DMS114 treated with DMSO at 0.1 percent for 48 hours (cell line): ENCODE measurements around the gene GNG4.
"Not testable (repeated sequence)": the region's sequence is repeated elsewhere in the genome, so short reads cannot be mapped to it uniquely, and the experiment has no call there.

Experiments
- DNase-seq: peaks from one replicate; lab custom pipeline; 2025; ENCODE audit not compliant: unreplicated experiment; lab: John Stamatoyannopoulos, UW

The GNG4 gene

GRCh38 chr1:235650341-235651169 lies 971 bp upstream of the GNG4 start:
- DNase-seq, result no peak

GRCh38 chr1:235648954-235649367 lies 623 bp downstream of the GNG4 start:
- DNase-seq, result no peak

- no peak for DNase-seq
Measured at GRCh38 chr1:235648407-235648907, 1.1 kb downstream of the GNG4 start.

DNA sequence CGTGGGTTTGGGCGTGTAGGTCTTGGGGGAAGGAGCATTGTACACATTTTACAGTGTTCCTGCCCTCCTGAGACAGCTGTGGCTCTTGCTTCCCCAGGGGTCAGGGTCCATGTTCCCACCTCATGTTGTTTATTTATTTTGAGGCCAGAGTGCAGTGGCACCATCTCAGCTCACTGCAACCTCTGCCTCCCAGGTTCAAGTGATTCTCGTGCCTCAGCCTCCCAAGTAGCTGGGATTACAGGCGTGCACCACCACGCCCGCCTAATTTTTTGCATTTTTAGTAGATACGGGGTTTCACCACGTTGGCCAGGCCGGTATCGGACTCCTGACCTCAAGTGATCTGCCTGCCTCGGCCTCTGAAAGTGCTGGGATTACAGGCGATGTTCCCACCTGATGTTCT lies 2.0 kb downstream of the GNG4 start:
- not testable (repeated sequence) for DNase-seq

DNA sequence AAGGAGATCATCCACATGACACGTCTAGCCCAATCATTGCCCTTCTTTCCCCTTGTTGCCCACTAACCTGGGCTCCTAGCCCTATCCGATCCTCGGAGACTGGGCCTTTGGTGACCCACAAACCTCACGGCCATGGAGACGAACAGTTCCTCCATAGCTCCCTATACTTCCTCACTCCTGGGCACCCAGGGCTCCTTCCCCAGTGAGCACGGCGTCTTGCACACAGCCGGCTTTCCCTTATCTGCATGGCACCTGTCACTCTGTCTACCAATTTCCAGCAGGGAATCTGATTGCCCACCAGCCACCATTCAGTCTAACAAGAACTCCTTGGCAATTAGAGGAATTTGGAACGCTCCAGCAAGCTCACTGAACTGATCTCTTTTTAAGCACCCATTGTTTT lies 3.1 kb downstream of the GNG4 start:
- no peak for DNase-seq

- no peak for DNase-seq
Measured at GRCh38 chr1:235644693-235645305, 4.8 kb downstream of the GNG4 start.

GRCh38 chr1:235643837-235644692 lies 5.5 kb downstream of the GNG4 start:
- DNase-seq, result no peak

- DNase-seq, result no peak
Measured at GRCh38 chr1:235642943-235643371, 6.6 kb downstream of the GNG4 start.

DNA sequence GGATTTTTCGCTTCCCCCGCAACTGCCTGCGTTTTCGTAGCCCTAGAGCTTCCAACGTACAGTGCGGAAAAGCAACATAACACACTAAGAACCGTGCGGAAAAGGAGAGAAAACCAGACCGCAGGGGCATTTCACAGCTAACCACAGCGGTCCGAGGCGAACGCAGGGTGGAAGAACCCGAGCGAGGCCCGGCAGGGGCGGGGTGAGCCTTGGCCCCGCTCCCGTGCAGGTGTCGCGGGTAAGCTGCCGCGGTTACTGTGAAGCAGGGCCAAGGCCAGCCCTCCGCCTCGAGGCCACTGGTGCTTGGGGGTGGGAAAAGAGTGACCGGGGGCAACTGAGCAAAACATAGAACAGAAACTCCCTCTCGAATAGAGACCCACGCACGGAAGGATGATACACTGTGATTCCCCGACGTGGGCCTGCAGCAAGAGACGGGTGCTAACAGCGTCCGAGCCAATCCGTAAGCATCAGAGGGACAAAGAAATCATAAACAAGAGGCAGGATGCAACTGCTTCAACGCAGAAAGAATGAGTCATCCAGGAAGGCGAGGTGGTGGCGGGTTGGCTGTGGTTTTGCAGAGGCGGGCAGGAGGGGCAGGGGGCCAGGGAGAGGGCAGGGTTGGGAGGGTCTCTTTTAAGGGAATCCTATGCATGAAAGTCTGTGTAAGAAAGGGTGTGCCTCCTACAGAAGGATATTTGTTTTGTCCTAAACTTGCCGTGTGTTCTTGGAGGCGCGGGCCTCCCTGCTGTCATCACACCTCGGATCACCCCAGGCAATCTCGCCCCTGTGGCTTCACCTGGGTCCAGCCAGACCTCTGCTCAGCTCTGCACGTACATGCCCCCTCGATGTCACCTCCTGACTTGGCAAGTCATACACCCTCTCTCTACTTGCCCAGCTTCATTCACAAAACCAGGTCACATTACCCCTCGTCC lies 7.3 kb downstream of the GNG4 start:
- DNase-seq, result no peak

DNA sequence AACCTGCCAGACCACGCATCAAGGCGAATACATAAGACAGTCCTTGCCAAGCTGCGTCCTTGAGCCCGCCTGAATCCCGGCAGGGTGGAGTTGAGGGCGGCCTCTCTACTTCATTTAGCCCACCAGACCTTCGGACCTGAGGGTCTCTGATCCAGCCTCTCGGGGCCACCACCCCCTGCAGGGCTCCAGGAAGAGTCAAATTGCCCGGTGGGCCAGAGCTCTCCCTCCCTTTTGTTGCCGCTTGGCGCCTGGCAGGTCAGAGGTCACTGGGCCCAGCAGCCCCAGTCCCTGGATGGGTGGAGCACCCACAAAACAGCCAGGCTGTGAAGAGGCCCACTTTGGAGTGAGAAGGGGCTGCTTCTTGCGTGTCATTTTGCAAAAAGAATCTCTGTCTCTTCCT lies 9.0 kb downstream of the GNG4 start:
- DNase-seq, result no peak

GRCh38 chr1:235639226-235640205 lies 10.1 kb downstream of the GNG4 start:
- no peak for DNase-seq

GRCh38 chr1:235638612-235639011 lies 11.0 kb downstream of the GNG4 start:
- not testable (repeated sequence) for DNase-seq

GRCh38 chr1:235637756-235638534 lies 11.6 kb downstream of the GNG4 start:
- no peak for DNase-seq

DNA sequence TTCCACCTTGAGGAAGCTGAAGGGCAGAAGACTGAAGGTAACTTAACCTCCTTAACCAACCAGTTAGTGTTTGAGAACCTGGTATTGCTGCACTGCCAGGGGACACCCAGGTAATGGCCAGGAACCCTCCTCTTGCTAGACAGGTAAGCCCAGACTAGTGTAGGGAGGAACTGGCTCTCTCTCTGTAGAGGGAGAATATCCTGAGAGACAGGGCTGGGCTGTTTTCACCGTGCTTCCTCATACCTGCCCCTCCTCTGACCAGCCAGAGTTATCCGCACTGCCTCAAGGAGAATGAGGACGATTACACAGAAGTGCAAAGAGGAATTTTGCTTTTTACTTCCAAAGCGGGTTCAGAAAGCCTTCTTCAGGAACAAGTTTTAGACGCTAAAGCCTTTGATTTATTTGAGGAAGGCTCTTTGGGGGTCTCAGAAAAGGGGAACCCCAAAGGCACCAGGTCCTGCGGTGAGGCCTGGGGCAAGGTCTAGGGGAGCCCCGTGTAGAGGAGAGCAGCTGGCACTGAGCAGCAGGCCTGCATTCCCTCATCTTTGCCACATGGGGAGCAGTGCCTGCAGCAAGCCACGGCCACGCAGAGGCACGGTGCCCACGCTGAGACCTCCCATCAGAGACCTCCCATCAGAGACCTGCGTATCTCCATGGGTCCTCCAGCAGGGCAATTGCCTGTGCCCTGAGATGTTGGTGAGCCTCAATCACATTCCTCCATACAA lies 13.5 kb downstream of the GNG4 start:
- DNase-seq, result no peak

- no peak for DNase-seq
Measured at GRCh38 chr1:235632506-235633401, 16.8 kb downstream of the GNG4 start.

- no peak for DNase-seq
Measured at GRCh38 chr1:235631816-235632215, 17.8 kb downstream of the GNG4 start.
